NCI-H2227 (cell line): ENCODE measurements around the gene LHX4.

Experiments used
- DNase-seq: peaks from one replicate; lab custom pipeline; 2025; ENCODE audit not compliant: unreplicated experiment; lab: John Stamatoyannopoulos, UW

Gene LHX4

GRCh38 chr1:180256341-180257027 is 26.4 kb downstream of the LHX4 start:
- no peak for DNase-seq

- no peak for DNase-seq
These were observed 26.9 kb downstream of the LHX4 start for GRCh38 chr1:180257028-180257386.

DNA sequence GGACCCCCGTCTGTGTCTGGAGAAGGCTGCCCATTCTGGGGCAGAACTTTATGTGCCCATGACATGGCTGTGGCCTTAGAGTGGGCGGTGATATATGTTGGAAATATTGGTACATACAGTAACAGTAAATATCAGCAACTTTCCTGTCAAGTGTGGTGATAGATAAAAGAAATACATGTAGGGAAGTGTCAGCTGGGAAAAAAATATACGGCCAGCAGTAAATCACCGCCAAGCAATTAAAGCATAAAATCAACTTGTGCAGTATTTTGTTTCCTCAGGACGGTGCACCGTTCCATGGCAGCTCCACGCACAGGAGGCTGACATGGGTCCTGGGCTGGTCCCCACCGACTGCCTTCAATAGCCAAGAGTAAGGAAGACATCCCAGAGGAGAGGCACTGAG is 27.4 kb downstream of the LHX4 start:
- DNase-seq = no peak

GRCh38 chr1:180258290-180258689 is 28.2 kb downstream of the LHX4 start:
- no peak for DNase-seq

GRCh38 chr1:180258935-180259334 is 28.9 kb downstream of the LHX4 start:
- DNase-seq = no peak

- DNase-seq = no peak
These were observed 29.6 kb downstream of the LHX4 start for GRCh38 chr1:180259431-180260338.

- DNase-seq = no peak
These were observed 30.5 kb downstream of the LHX4 start for GRCh38 chr1:180260541-180260940.

DNA sequence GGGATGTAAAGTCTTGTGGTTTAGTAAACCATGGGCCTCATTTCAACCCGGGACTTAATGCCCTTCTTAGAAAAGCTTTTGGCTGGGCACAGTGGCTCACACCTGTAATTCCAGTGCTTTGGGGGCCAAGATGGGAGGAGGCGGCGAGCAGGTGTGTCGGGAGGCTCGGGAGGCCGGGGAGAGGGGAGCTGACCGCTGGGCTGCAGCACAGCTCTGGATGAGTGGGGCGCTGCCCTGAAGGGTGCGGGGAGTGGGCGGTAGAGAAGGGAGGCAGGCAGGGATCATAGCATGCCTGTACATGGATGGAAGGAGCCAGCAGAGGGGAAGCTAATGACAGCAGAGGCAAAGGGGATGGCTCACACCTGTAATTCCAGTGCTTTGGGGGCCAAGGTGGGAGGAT is 31.0 kb downstream of the LHX4 start:
- no peak for DNase-seq

- DNase-seq = no peak
These were observed 31.6 kb downstream of the LHX4 start for GRCh38 chr1:180261524-180262155.

GRCh38 chr1:180262628-180263488 is 32.8 kb downstream of the LHX4 start:
- DNase-seq = no peak

DNA sequence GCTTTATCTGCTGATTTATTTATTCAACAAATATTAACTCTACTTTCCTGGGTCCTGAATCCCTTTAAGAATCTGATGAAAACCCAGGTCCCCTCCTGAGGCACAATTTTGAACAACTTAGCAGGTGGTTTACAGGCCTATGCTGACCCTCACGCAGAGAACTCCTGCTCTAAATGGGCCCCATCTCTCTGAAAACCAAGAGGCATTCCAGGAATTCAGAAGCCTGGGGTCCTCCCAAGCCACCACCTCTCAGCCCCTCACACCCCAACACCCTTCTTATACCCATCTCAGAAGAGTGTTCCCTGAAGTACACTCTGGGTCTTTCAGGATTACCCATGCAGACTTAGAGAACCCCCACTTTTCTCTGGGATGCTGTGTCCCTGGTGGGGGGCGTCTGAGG is 34.5 kb downstream of the LHX4 start:
- DNase-seq = no peak

DNA sequence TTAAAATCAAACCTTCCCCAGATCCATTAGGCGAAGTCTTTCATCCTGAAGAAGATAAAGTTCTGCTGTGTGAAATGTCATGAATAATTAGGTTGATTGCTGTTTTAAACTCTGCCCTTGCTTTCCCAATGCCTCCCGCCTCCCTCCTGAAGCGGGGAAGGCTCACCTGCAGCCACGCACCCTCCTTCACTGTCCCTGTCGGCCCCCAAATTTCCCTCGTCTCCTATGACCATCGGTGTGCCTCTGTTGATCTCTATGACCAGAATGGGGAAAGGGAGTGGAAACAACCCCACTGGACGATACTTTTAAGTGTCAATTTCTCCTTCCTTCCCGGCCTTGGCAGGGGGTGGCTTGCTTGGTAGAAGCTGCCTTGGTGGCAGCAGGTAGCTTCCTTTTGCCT is 35.1 kb downstream of the LHX4 start:
- DNase-seq = no peak

GRCh38 chr1:180265871-180266270 is 35.8 kb downstream of the LHX4 start:
- no peak for DNase-seq

DNA sequence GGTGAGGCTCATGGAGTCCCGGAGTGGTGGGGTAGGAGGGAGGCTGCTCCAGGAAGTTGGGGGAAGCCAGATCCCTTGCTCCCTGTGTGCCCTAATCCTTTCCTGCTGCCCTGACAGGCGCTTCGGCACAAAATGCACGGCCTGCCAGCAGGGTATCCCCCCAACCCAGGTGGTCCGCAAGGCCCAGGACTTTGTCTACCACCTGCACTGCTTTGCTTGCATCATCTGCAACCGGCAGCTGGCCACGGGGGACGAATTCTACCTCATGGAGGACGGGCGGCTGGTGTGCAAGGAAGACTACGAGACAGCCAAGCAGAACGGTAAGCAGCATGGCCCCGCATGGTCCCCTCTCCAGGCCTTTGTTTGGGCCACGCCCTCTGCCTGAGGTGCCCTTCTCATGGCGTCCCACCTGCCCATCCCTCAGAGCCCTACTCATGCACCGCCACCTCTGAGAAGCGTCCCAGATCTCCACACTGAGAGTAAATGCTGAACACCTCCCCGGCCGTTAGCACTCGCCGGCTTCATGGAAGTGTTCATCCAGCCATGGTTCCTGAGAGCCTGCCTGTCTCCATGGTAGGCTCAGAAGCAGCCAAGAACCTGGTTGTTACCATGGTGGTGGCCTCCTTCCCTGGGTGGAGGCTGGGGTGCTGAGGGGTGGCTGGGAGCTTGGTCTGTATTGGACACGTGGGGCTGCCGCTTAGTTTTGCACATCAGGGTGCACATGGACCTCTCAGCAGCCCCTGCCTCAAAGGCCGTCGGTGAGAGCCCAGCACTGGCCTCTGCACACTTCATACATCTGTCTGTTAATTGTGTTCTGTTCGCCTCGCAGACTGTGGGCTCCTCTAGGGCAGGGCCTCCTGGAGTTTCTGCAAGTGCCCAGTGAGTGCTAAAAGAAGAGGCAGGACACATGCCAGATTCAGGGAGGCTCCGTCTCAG is 36.5 kb downstream of the LHX4 start:
- DNase-seq = no peak

GRCh38 chr1:180267211-180267561 is 37.1 kb downstream of the LHX4 start:
- no peak for DNase-seq

DNA sequence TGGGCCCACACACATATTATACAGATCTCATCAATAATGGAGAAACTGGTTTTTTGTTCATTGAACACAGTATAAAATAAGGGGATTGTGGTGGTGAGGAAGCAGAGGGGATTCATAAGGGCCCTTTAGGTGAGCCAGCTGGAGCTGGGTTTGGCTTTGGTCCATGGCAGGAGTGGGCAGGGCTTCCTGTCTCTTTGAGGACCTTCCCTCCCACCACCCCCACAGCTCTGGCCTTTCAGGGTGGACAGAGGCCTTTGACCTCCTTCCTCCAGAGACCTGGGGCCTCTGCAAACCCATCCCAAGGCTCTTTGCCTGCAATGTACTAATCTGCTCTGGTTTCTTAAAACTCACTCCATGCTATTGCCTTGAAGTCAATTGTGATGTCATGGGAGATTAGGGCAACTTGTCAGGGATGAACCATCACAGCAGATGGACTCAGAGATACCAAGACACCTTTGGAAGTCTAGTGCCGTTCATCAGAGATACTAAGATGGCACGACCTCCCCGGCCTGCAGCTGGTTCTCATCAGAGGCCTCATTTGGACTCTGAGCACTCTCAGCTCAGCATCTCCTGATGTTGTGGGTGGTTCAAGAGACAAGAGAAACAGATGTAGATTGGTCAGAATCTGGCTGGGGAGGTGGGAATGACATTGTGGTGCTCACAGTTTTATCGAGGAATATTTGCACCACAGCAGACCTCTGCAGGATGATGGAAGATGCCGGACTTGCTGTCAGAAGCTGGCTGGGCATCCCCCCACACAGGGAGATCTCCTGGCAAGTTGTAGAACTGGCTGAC is 37.9 kb downstream of the LHX4 start:
- no peak for DNase-seq

DNA sequence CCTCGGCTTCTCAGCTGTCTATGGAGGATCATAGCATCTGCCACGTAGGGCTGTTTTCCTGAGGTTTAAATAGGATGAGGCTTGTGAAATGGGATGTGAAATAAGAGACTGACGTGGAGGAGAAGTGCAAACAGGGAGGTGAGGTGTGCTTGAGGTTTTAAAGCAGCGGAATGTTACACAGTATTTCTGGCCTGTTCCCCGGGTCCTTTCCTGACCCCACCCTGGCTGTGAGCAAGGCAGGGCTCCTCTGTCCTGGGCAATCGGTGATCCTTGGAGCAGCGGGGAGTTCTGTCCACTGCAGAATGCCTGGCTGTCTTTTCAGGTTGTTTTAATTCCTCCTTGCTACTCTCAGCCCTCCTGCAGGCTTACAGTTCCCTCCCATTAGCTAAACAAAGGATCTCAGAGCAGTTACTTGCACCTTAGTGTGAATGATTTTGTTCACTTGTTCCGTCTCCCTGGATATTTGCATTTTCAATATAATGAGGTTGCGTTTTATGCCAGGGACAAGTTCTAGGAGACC is 38.6 kb downstream of the LHX4 start:
- DNase-seq = no peak

DNA sequence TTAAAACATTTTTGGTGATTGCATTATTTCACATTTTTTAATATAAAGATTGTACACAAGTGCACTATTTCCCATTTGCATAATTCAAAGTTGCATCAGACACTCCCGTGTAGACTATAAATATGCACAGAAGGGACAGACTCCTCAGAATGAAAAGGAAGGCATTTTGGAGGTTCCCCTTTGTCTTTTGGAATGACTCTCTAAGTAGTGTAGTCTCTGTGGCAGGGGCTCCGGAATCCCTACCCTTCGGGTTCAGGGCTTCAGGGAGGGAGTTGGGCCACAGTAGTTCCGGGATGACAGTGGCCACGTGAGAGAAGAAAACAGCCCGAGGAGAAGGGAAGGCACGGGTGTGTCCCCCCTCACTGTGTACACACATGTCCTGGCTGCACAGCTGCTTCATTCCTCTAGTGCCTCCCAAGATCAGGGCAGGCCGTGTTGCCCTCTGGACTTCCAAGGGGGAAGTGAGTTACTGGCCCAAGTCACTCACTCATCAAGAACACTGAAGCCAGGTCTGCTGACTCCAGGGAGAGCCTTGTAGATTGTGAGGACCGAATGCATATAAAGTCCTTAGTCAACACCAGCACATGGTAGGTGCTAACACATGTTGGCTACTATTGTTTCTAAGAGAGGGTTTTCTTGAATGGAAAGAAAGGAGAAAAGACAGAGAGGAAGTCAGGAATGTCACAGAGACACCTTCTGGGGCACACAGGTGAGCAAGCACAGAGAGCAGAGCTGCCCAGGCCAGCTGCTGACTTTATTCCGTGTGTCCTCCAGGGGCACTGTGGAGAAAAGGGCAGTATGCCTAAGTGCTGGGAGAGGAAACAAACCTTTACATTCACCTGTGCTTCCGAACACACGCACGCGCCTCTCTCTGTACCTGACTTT is 39.8 kb downstream of the LHX4 start:
- DNase-seq = no peak
